Adipocyte (in vitro differentiated cells): Measurements from ENCODE around the gene C4A.

ENCODE experiments used
- DNase-seq: peaks from one replicate; pipeline ENCODE4 v3.0.0-alpha.2; 2015; ENCODE audit warnings: low read depth
- H3K27me3 ChIP-seq: replicated peaks from 2 replicates; pipeline ENCODE4 v1.7.0; 2013; ENCODE audit warnings: mild to moderate bottlenecking, low read length, moderate library complexity; ENCODE audit not compliant: control insufficient read depth, insufficient read depth
- H3K36me3 ChIP-seq: 2 replicates; pipeline ENCODE4 v1.7.0; 2013; ENCODE audit warnings: low read length, mild to moderate bottlenecking, moderate library complexity; ENCODE audit not compliant: control insufficient read depth, insufficient read depth, severe bottlenecking
- H3K4me1 ChIP-seq: 2 replicates; pipeline ENCODE4 v1.7.0; 2013; ENCODE audit warnings: mild to moderate bottlenecking, low read length, moderate library complexity; ENCODE audit not compliant: control insufficient read depth, insufficient read depth
- H3K4me3 ChIP-seq: 2 replicates; pipeline ENCODE4 v1.7.0; 2013; ENCODE audit warnings: mild to moderate bottlenecking, low read length, moderate library complexity
- H3K9ac ChIP-seq: 2 replicates; pipeline ENCODE4 v1.7.0; 2013; ENCODE audit warnings: mild to moderate bottlenecking, low read length, moderate library complexity
- H3K9me3 ChIP-seq: 2 replicates; pipeline ENCODE4 v1.7.0; 2013; ENCODE audit warnings: mild to moderate bottlenecking, low read length, moderate library complexity; ENCODE audit not compliant: control insufficient read depth

The C4A gene

DNA sequence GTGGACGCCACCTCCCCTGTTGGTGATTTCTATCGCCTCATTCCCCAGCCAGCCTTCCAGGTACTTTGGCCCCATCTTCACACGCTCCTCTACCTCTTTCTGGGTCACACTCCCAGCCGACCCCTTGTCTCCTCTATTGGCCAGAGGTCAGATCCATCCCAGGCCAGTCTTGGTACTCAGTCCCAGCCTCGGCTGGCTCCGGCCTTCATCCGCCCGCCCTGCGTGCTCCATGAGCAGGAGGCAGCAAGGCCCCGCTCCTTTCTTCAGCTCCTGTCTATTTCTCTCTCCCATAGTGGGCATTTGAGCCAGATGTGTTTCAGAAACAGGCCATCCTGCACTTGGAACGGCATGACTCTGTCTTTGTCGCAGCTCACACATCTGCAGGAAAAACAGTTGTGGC, 20.2 kb upstream of the C4A start:
- Histone ChIP-seq H3K9ac (no peak overlapping the region), H3K27me3 (no peaks in the 10 kb centered on the region), H3K36me3 (peaks cover 67% of the 10 kb centered on the region), H3K4me3 (no peak overlapping the region), H3K9me3 (no peaks in the 10 kb centered on the region), H3K4me1 (peaks cover 18% of the 10 kb centered on the region)
- DNase-seq, result no peak

DNA sequence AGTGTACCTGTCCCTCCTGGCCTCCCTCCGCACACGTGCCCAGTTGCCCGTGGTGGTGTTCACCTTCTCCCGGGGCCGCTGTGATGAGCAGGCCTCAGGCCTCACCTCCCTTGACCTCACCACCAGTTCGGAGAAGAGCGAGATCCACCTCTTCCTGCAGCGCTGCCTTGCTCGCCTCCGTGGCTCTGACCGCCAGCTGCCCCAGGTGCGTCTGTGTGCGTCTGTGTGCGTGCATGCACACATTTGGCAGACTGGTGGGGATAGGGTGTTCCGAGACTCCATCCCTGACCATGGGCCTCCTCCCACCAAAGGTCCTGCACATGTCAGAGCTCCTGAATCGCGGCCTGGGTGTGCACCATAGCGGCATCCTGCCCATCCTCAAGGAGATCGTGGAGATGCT, 17.9 kb upstream of the C4A start:
- no peaks in the 10 kb centered on the region for H3K27me3 ChIP-seq
- H3K4me1 ChIP-seq, result peaks cover 8% of the 10 kb centered on the region
- H3K4me3 ChIP-seq, result no peak overlapping the region
- H3K9ac ChIP-seq, result no peak overlapping the region
- peaks cover 87% of the 10 kb centered on the region for H3K36me3 ChIP-seq
- no peak for DNase-seq
- H3K9me3 ChIP-seq, result no peaks in the 10 kb centered on the region

DNA sequence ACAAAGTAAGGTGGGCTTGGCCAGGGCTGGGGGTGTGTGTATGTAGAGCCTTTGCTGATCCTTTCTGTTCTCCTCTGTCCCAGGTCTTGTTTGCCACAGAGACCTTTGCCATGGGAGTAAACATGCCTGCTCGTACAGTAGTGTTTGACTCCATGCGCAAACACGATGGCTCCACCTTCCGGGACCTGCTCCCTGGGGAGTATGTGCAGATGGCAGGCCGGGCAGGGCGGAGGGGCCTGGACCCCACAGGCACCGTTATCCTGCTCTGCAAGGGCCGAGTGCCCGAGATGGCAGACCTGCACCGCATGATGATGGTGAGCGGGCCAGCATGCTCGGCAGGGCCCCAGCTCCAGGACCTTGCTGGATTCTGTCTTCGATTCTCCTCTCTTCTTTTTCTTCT, 16.2 kb upstream of the C4A start:
- Histone ChIP-seq H3K4me3 (no peak overlapping the region), H3K36me3 (peaks cover 96% of the 10 kb centered on the region), H3K9ac (no peak overlapping the region), H3K27me3 (no peaks in the 10 kb centered on the region), H3K4me1 (peaks cover 12% of the 10 kb centered on the region), H3K9me3 (no peaks in the 10 kb centered on the region)
- no peak for DNase-seq

DNA sequence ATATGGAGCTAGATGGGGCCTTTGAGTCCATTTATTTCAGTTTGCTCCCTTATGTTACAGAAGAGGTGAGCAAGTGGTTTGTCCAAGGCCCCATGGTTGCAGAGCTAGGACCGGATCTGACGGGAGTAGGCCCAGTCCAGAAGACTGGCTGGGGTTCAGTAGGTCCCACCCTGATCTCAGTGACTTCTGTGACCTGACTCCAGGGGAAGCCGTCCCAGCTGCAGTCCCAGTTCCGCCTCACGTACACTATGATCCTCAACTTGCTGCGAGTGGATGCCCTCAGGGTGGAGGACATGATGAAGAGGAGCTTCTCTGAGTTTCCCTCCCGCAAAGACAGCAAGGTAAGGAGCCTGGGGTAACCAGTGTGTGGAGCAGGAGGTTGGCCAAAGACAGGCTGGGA, 15.4 kb upstream of the C4A start:
- Histone ChIP-seq H3K4me3 (no peak overlapping the region), H3K4me1 (peaks cover 20% of the 10 kb centered on the region), H3K27me3 (no peaks in the 10 kb centered on the region), H3K36me3 (peaks cover 88% of the 10 kb centered on the region), H3K9ac (no peak overlapping the region), H3K9me3 (no peaks in the 10 kb centered on the region)
- no peak for DNase-seq

DNA sequence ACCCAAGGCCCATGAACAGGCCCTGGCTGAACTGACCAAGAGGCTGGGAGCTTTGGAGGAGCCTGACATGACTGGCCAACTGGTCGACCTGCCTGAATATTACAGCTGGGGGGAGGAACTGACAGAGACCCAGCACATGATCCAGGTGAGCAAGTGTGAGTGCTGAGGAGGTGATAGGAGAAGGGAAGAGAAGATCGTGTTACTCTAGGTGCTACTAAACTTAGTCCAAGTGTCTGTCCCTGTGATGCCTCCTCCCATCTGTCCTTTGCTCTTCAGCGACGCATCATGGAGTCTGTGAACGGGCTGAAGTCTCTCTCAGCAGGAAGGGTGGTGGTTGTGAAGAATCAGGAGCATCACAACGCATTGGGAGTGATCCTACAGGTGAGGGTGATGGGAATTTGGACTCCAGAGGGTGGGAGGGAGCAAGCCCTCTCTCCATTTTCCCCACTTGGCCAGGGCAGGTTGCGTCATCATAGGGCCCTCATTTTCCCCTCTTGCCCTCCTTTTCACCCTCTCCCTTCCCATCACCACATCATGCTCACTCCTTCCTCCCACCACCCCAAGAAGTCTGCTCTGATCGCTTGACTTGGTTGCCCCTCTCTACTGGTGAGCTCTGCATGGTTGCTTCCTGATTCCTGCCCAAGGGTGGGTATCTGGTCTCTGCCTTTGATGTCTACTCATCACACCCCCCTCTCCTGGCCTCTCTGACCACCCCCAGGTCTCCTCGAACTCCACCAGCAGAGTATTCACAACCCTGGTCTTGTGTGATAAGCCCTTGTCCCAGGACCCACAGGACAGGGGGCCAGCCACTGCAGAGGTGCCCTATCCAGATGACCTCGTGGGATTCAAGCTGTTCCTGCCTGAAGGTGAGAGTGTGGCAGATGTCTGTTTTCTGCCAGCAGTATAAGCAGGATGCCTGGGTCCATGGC, 14.6 kb upstream of the C4A start:
- H3K4me1 ChIP-seq, result peaks cover 21% of the 10 kb centered on the region
- H3K4me3 ChIP-seq, result no peak overlapping the region
- H3K9ac ChIP-seq, result no peak overlapping the region
- DNase-seq, result no peak
- peaks cover 80% of the 10 kb centered on the region for H3K36me3 ChIP-seq
- H3K27me3 ChIP-seq, result no peaks in the 10 kb centered on the region
- no peaks in the 10 kb centered on the region for H3K9me3 ChIP-seq

DNA sequence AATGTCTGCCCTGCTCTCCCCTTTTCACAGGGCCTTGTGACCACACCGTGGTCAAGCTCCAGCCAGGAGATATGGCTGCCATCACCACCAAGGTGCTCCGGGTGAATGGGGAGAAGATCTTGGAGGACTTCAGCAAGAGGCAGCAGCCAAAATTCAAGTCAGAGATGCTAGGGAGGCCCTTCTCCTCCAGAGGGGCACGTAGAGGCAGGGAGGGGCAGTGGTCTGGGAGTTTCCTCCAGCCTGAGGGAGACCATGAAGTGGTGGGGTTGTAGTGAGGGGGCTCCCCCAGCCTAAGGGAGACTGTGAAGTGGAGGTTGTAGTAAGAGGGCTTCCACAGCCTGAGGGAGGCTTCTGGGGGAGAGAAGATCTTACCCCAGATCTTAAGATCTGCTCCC, 13.9 kb upstream of the C4A start:
- Histone ChIP-seq H3K27me3 (no peaks in the 10 kb centered on the region), H3K36me3 (peaks cover 73% of the 10 kb centered on the region), H3K4me3 (no peak overlapping the region), H3K9me3 (no peaks in the 10 kb centered on the region), H3K9ac (no peak overlapping the region), H3K4me1 (peaks cover 24% of the 10 kb centered on the region)
- no peak for DNase-seq

DNA sequence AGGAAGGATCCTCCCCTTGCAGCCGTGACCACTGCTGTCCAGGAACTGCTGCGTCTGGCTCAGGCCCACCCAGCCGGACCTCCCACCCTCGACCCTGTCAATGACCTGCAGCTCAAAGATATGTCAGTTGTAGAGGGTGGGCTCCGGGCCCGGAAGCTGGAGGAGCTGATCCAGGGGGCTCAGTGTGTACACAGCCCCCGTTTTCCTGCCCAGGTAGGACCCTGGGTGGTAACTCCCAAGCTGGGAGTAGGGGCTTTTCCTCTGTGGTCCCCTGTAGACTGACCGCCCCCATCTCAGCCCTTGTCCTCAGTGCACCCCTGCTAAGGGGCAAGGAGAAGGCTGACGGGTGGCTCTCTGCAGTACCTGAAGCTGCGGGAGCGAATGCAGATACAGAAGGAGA, 13.5 kb upstream of the C4A start:
- Histone ChIP-seq H3K36me3 (peaks cover 69% of the 10 kb centered on the region), H3K9ac (no peak overlapping the region), H3K4me3 (no peak overlapping the region), H3K9me3 (no peaks in the 10 kb centered on the region), H3K27me3 (no peaks in the 10 kb centered on the region), H3K4me1 (peaks cover 28% of the 10 kb centered on the region)
- DNase-seq, result no peak

DNA sequence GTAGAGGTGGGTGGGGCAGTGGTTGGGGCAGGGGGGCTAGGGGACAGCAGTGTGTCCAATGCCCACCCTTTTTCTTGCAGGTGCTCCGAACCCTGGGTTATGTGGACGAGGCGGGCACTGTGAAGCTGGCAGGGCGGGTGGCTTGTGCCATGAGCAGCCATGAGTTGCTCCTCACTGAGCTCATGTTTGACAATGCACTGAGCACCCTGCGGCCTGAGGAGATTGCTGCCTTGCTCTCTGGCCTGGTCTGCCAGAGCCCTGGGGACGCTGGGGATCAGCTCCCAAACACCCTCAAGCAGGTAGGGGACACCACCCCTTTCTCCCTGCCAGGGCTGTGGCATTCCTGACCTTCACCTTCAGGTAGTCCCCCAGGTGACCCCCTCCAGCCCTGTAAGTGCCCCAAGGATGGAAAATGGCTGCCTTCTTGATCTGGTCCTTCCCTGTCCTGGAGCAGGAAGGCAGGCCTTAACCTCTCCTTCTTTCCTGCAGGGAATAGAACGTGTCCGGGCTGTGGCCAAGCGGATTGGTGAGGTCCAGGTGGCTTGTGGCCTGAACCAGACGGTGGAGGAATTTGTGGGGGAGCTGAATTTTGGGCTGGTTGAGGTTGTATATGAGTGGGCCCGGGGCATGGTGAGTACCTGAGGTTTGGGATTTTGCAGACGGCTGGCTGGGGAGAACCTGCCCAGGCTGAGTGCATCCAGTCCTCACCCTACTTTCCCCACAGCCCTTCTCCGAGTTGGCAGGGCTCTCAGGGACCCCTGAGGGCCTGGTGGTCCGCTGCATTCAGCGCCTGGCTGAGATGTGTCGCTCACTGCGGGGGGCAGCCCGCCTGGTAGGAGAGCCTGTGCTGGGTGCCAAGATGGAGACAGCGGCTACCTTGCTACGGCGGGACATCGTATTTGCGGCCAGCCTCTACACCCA, 12.8 kb upstream of the C4A start:
- no peak overlapping the region for H3K4me3 ChIP-seq
- no peaks in the 10 kb centered on the region for H3K9me3 ChIP-seq
- H3K9ac ChIP-seq, result no peak overlapping the region
- no peaks in the 10 kb centered on the region for H3K27me3 ChIP-seq
- DNase-seq, result no peak
- peaks cover 62% of the 10 kb centered on the region for H3K36me3 ChIP-seq
- peaks cover 33% of the 10 kb centered on the region for H3K4me1 ChIP-seq

DNA sequence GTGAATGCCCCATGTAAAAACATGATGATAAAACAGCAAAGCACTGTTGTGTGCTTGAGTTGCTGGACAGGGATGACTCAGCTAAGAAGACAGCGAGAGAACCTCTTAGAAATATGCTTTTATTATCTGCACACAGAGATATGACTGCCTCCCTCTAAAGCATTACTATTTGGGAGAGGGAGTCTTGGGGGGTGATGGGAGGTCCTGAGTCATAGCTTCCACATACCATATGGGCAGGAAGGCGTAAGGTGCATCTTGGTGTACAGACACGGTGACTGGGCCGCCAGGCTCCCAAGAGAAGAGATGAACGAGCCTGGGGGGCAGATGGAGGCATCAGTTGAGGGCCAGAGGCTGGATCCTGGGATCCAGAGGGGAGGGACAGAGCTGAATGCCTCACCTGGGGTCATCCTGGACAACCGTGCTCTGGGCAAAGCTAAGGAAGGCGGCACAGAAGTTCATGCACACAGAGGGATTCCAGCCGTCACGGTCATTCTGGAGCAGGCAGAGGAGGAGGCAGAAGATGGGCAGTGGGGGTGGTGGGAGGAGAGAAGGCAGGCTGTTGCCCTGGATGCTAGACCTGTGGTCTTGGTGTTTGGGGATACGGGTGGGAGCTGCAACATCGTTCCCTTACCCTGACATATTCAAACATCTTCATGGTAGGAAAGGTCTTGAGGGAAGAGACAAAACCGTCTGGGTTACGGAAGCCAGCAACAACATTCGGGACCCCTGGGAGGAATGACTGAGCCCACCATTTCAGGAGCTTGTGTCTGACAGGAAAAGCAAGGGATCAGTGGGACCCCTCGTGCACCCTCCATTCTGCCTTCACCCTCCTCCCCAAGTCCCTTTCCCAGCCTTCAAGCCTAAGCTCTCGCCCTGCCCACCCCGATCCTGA, 11.9 kb upstream of the C4A start:
- H3K4me3 ChIP-seq, result peak overlapping the region; percentile 87
- H3K36me3 ChIP-seq, result peaks cover 54% of the 10 kb centered on the region
- DNase-seq, result no peak
- H3K27me3 ChIP-seq, result no peaks in the 10 kb centered on the region
- H3K9ac ChIP-seq, result peak overlapping the region; percentile 96
- peaks cover 33% of the 10 kb centered on the region for H3K4me1 ChIP-seq
- no peaks in the 10 kb centered on the region for H3K9me3 ChIP-seq

DNA sequence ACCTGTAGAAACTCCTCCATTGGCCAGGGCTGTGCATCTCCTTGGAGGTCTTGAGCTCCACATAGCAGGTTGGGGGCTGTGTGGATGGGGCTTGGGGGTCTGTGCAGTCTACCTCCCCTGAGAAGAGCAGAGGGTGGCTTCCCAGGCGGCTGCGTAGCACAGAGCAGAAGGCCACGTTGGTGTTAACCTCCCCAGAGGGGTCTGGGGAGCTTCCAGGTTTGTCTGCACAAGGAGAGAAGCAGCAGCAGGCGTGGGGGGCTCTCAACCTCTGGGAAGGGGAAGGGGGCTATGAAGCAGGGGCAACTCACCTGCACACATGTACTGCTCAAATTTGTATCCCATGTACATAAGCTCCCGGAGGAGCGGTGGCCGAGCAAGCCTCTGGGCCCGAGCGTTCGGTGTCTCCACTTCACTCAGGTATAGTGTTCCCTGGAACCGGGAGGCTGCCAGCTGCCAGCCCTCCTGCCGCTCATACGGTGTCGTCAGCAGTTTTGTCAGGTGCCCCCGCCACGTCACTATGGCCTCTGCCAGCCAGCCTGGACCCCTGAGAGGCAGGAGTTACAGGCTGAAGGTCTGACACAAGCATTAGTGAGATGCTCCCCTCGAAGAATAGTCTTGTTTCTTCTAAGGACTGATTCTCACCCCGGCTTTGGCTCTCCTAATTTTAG, 11.1 kb upstream of the C4A start:
- DNase-seq, result peak; percentile 1
- H3K27me3 ChIP-seq, result no peaks in the 10 kb centered on the region
- H3K4me1 ChIP-seq, result peaks cover 33% of the 10 kb centered on the region
- peak overlapping the region; percentile 96 for H3K9ac ChIP-seq
- peak overlapping the region; percentile 87 for H3K4me3 ChIP-seq
- H3K9me3 ChIP-seq, result no peaks in the 10 kb centered on the region
- H3K36me3 ChIP-seq, result peaks cover 46% of the 10 kb centered on the region
